Hair follicle dermal papilla cell (primary cell): Measurements from ENCODE around the gene RPS3A. TPM values are rescaled to one million over a fixed set of nuclear protein-coding genes. Genes with fewer than 3 reads are reported as not detected.

Experiments
- small RNA-seq: library from RNA; depleted of rRNA; stranded (forward); fragments of <200 nt; gene quantifications from one replicate; pipeline ENCODE3, GENCODE V24; 2012
- total RNA-seq: library from RNA; depleted of rRNA; stranded (reverse); fragments of >200 nt; gene quantifications from 2 replicates; pipeline ENCODE4 v1.2.3, GENCODE V29; 2012

RPS3A gene
- 1,120 and 1,348 TPM in 2 replicates for total RNA-seq

DNA sequence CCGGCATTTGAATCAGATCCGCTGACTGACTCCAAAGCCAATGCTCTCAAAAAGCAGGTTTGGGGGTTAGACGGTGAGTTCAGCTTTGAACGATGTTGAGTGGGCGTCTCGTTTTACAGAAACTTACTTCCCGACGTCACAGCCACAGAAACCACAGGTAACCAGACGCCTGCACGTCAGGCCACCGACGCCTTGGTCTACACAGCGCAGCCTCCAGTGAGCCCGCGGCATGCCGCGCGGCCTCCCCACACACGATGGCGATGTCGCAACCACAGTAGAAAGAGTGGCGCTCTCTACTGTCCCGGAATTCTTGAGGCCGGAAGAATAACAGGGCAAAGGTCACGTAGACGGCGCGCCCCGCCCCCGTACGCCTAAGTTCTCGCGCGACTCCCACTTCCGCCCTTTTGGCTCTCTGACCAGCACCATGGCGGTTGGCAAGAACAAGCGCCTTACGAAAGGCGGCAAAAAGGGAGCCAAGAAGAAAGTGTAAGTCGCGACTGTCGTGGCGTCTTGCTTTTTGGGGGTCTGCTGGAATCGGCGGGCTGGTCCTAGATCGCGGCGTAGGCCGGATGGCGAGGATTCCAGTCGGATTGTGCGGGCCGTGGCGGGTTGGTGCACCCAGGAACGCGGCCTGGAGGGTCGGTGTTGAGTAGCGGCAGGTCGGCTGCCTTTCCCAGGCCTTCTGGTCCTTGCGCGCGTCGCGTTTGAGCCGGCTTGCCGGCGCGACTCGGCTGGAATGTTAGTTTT, at the start of gene RPS3A:
RPS3A (plus strand) TSS at position 400 of the 747 bp plus-strand sequence; CDS start at position 425, 25 bp downstream.

Small RNA genes within 50 kb of the gene (small RNA-seq; reads per million reads assigned to genes)
- gene SNORD73A (not detected), gene SNORD73B (0.60 reads per million, percentile 4 among the genes with 10 or more reads in this experiment)

Other genes starting within 250 kb of the RPS3A start
- gene LRBA, start 84.3 kb upstream of the RPS3A start, total RNA-seq = 35.2 and 44.8 TPM in 2 replicates
- not detected in 2 replicates for gene PRSS48, start 177.5 kb downstream of the RPS3A start, total RNA-seq
- gene SH3D19, start 226.0 kb downstream of the RPS3A start, total RNA-seq = 92.2 and 117 TPM in 2 replicates